Peyer's patch (tissue), 4 donors: ENCODE results near the gene PSMB2. TPM values are rescaled to one million over a fixed set of nuclear protein-coding genes. Genes with fewer than 3 reads are reported as not detected.
"Not testable (repeated sequence)": the region's sequence is repeated elsewhere in the genome, so short reads cannot be mapped to it uniquely, and the experiment has no call there.

Source experiments
- DNase-seq, 3 donors: peaks; one replicate each; pipeline ENCODE4 v3.0.0-alpha.2; 2017 to 2019
- H3K27ac ChIP-seq, 4 donors: fragments of 200-600 bp; sonication (generic); one replicate each; pipeline ENCODE4 v1.5.1; 2016 to 2019
- H3K27me3 ChIP-seq, 2 donors: fragments of 200-600 bp; sonication (generic); one replicate each; pipeline ENCODE4 v1.5.1; 2019
- H3K36me3 ChIP-seq, 3 donors: fragments of 200-600 bp; sonication (generic); one replicate each; pipeline ENCODE4 v1.5.1; 2016 to 2019
- H3K4me1 ChIP-seq, 4 donors: fragments of 200-600 bp; sonication (generic); one replicate each; pipeline ENCODE4 v1.5.1; 2016 to 2019
- H3K4me3 ChIP-seq, 4 donors: fragments of 200-600 bp; sonication (generic); 1 replicate in 3 of 4; 2 replicates in 1 of 4; pipeline ENCODE4 v1.5.1; 2016 to 2019; ENCODE audit warnings: mild to moderate bottlenecking in 1 of 4
- H3K9me3 ChIP-seq, 4 donors: fragments of 200-600 bp; sonication (generic); one replicate each; pipeline ENCODE4 v1.5.1; 2016 to 2019; ENCODE audit warnings: mild to moderate bottlenecking in 1 of 4
- POLR2A ChIP-seq, 2 donors: fragments of 450-650 bp; IDR thresholded peaks; one replicate each; pipeline ENCODE4 v1.5.1; 2017; ENCODE audit warnings: antibody characterized with exemption in 2 of 2, mild to moderate bottlenecking in 2 of 2, moderate library complexity in 2 of 2
- total RNA-seq, 4 donors: library from RNA; depleted of rRNA; stranded (reverse); fragments of >200 nt; gene quantifications; one replicate each; pipeline ENCODE4 v1.1.0, GENCODE V29; 2016
- TF ChIP-seq, protein P1 (sequence below), 6 experiments: fragments of 450-650 bp in 4 of 6; fragments of 200-600 bp in 2 of 6; sonication (generic) in 1 of 6; IDR thresholded peaks; one replicate each; pipeline ENCODE4 v1.5.1; 2017 to 2019; ENCODE audit warnings: antibody characterized with exemption in 6 of 6, mild to moderate bottlenecking in 3 of 6, moderate library complexity in 1 of 6

The PSMB2 gene
- total RNA-seq, 4 donors from 2014 or later, result 31.5 to 79.2 (median 42.6) TPM

DNA sequence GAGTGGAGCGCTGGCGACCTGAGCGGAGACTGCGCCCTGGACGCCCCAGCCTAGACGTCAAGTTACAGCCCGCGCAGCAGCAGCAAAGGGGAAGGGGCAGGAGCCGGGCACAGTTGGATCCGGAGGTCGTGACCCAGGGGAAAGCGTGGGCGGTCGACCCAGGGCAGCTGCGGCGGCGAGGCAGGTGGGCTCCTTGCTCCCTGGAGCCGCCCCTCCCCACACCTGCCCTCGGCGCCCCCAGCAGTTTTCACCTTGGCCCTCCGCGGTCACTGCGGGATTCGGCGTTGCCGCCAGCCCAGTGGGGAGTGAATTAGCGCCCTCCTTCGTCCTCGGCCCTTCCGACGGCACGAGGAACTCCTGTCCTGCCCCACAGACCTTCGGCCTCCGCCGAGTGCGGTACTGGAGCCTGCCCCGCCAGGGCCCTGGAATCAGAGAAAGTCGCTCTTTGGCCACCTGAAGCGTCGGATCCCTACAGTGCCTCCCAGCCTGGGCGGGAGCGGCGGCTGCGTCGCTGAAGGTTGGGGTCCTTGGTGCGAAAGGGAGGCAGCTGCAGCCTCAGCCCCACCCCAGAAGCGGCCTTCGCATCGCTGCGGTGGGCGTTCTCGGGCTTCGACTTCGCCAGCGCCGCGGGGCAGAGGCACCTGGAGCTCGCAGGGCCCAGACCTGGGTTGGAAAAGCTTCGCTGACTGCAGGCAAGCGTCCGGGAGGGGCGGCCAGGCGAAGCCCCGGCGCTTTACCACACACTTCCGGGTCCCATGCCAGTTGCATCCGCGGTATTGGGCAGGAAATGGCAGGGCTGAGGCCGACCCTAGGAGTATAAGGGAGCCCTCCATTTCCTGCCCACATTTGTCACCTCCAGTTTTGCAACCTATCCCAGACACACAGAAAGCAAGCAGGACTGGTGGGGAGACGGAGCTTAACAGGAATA lies 64.0 kb downstream of the PSMB2 start:
- Histone ChIP-seq H3K27ac (peak overlapping the region in 1 of 4 donors; percentile 62), H3K9me3 (no peaks in the 10 kb centered on the region), H3K36me3 (no peaks in the 10 kb centered on the region), H3K4me3 (peak overlapping the region; percentile 43 to 59 (median 51)), H3K27me3 (no peaks in the 10 kb centered on the region), H3K4me1 (peaks cover 0 to 29% (median 12%) of the 10 kb centered on the region in 4 donors)
- TF ChIP-seq, protein P1, sequence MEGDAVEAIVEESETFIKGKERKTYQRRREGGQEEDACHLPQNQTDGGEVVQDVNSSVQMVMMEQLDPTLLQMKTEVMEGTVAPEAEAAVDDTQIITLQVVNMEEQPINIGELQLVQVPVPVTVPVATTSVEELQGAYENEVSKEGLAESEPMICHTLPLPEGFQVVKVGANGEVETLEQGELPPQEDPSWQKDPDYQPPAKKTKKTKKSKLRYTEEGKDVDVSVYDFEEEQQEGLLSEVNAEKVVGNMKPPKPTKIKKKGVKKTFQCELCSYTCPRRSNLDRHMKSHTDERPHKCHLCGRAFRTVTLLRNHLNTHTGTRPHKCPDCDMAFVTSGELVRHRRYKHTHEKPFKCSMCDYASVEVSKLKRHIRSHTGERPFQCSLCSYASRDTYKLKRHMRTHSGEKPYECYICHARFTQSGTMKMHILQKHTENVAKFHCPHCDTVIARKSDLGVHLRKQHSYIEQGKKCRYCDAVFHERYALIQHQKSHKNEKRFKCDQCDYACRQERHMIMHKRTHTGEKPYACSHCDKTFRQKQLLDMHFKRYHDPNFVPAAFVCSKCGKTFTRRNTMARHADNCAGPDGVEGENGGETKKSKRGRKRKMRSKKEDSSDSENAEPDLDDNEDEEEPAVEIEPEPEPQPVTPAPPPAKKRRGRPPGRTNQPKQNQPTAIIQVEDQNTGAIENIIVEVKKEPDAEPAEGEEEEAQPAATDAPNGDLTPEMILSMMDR (IDR thresholded peaks at IDR 0.05), result no peak
- TF ChIP-seq POLR2A (IDR thresholded peaks at IDR 0.05), result no peak
- DNase-seq, result peak; percentile 63 to 89 (median 83)

DNA sequence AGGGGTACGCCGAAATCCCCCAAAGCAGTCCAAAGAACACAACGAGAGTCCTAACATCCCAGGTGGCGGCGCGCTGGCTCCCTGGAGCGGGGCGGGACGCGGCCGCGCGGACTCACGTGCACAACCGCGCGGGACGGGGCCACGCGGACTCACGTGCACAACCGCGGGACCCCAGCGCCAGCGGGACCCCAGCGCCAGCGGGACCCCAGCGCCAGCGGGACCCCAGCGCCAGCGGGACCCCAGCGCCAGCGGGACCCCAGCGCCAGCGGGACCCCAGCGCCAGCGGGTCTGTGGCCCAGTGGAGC lies 64.6 kb downstream of the PSMB2 start:
- not testable (repeated sequence) for H3K27me3 ChIP-seq, H3K9me3 ChIP-seq, DNase-seq, H3K36me3 ChIP-seq
- Histone ChIP-seq H3K27ac (peak overlapping the region in 1 of 4 donors; percentile 62), H3K4me3 (peak overlapping the region; percentile 43 to 59 (median 51)), H3K4me1 (peaks cover 0 to 29% (median 12%) of the 10 kb centered on the region in 4 donors)

DNA sequence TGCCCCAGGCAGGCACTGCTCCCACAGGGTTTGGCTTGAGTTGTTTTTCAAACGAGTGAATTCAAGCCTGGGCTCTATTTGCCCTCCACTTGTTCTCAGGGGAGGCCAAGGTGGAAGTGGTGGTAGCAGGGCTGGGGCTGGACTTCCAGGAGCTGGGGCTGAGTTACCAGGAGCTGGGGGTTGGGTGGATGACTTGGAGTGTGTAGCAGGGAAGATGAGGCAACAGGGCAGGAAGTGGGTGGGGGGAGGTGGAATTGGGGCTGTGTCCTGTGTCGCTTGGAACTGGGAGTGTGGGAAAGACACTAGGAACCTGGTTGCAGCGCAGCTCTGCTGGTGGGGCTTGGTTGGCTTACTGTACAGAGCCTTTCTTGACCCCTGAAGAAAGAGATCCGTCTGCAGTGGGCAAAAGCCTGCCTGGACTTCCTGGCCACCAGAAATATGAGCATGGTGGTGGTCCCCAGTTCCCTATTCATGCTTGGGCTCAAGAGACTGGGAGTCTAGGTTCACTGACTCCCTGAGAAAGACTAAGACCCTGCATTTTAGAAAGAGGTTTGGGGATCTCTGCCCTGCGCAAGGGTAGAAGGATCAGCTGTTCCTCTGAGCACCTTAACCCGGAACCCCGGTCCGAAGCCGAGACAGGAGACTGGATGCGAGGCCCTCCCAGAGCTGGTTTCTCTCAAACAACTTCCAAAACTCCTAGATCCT lies 65.1 kb downstream of the PSMB2 start:
- H3K4me1 ChIP-seq, result peaks cover 0 to 29% (median 12%) of the 10 kb centered on the region in 4 donors
- H3K36me3 ChIP-seq, result no peaks in the 10 kb centered on the region
- DNase-seq, result no peak
- TF ChIP-seq POLR2A (IDR thresholded peaks at IDR 0.05), result no peak
- TF ChIP-seq, protein P1 (IDR thresholded peaks at IDR 0.05), result no peak
- H3K27ac ChIP-seq, result no peak overlapping the region
- peak overlapping the region in 3 of 4 donors; percentile 44 to 59 (median 58) for H3K4me3 ChIP-seq
- H3K27me3 ChIP-seq, result no peaks in the 10 kb centered on the region
- H3K9me3 ChIP-seq, result no peaks in the 10 kb centered on the region

DNA sequence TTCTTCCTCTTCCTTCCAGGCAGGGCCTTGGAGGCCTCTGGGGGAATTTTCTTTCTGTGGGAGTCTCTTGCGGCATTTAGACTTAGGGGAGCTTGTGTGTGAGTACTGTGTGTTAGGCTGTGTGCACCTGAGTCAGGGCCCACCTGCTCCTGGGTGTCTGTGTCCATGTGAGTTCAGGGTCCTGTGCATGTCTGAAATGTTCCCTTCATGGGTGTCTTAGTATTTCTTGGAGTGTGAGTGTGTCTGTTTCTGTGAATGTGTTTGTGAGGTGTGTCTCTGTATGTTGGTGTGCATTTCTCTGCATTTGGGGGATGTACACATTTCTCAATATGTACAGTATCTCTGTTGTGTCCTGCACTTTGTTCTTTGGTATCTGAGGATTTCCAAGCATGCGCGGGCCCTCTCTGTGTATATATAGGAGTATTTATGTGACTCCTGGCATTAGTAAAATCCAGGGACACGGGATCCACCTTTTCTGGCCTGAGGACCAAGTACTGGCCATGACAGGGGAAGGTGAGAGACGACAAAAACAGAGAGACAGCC lies 65.8 kb downstream of the PSMB2 start:
- no peak overlapping the region for H3K27ac ChIP-seq
- H3K9me3 ChIP-seq, result no peaks in the 10 kb centered on the region
- TF ChIP-seq POLR2A (IDR thresholded peaks at IDR 0.05), result no peak
- TF ChIP-seq, protein P1 (IDR thresholded peaks at IDR 0.05), result no peak
- no peaks in the 10 kb centered on the region for H3K36me3 ChIP-seq
- no peak overlapping the region for H3K4me3 ChIP-seq
- no peaks in the 10 kb centered on the region for H3K27me3 ChIP-seq
- peaks cover 0 to 29% (median 12%) of the 10 kb centered on the region in 4 donors for H3K4me1 ChIP-seq
- DNase-seq, result no peak

DNA sequence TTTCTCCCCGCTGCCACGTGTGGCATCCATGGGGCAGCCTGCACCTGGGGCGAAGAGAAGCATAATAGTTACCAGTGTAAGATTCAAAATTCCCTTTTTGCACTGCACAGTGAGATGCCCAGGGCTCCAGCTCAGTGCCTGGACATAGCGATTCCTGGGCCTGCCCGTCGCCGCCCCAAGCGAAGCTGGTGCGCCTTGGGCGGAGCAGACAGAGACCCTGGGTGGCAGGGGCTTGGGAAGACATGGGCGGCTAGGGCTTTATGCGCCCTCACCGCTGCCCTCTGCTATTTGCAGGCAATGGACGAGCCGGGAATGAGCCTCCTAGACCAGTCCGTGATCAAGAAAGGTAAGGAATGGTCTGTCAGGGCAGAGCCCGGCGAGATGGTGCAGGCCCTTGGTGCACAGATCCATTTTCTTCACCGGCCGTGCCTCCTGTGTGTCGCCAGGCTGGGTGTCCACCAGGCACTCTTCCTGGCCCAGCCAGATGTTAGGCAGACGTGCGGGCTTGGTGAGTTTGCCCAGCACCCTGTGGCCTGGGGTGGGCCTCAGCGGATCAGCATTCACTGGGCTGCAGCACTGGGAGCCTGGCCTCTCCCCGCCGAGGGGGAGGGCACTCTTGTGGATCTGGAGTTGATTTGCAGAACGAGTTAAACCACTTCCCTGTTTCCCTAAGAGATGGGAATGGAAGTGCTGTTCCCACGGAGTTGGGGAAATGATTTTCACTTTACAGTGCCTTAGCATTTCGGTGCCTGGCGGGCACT lies 66.5 kb downstream of the PSMB2 start:
- H3K36me3 ChIP-seq, result no peaks in the 10 kb centered on the region
- H3K4me1 ChIP-seq, result peaks cover 0 to 29% (median 12%) of the 10 kb centered on the region in 4 donors
- H3K4me3 ChIP-seq, result no peak overlapping the region
- no peaks in the 10 kb centered on the region for H3K27me3 ChIP-seq
- H3K9me3 ChIP-seq, result no peaks in the 10 kb centered on the region
- H3K27ac ChIP-seq, result no peak overlapping the region
- TF ChIP-seq, protein P1 (IDR thresholded peaks at IDR 0.05), result no peak
- no peak for TF ChIP-seq POLR2A (IDR thresholded peaks at IDR 0.05)
- DNase-seq, result no peak
